ENCODE measurements around the gene CLDN34.

GRCh38 chrX:9942086-9942485, 25.1 kb upstream of the CLDN34 start:
- TF ChIP-seq CTCF (IDR thresholded peaks at IDR 0.05) = no peak
- no peak for TF ChIP-seq POLR2A (IDR thresholded peaks at IDR 0.05)
